ENCODE data around the gene RGN.
"Not testable (repeated sequence)": the region's sequence is repeated elsewhere in the genome, so short reads cannot be mapped to it uniquely, and the experiment has no call there.

The RGN gene

DNA sequence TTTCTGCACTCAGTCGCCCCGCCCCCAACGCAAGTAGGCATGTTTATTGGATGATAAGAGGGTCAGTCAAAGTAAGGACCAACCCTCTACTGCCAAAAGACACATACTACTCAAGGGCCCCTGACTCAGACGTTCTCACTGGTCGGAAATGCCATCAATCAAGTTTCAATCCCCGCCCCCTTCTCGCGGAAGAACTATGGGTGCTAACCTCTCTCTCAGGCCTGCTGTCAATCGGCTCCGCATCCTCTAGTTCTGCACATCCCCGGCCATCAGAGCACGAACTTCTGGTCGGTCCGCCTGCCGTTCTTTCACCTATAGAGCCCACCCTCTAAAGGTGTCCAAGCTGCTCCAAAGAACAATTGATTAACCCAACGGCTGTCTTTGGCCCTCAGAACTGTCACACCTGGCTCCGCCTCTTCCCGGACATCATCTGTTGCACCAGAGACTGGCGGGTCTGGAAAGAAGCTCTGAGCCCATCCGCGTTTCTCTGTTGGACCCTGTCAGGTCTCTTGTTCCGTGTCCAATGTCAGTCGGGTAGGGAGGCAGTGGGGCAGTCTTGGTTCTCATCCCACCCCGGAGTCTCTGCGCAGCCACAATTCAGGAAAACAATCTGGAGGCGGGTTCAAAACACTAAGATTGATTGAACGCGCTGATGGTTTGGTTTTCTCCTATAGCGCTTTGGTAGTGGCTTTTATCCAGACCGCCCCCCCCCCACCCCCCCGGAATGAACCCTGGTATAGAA is 51.1 kb downstream of the RGN start:
- Histone ChIP-seq H4K20me1 (ENCODE audit: insufficient read depth) (no peaks in the 10 kb centered on the region), H3K4me3 (IDR thresholded peaks at IDR 0.05; ENCODE audit: insufficient read depth, low read depth, low read length) (no peak overlapping the region), H3K79me2 (ENCODE audit: insufficient read depth, low read depth) (no peaks in the 10 kb centered on the region), H3K4me2 (no peak overlapping the region; the same call in 1 of the 2 replicates), H3K9ac (peak overlapping the region; percentile 46; the same call in 1 of the 2 replicates), H2AFZ (ENCODE audit: low read depth) (peak overlapping the region; percentile 94; the same call in 1 of the 2 replicates), H3K36me3 (ENCODE audit: insufficient read depth) (no peaks in the 10 kb centered on the region), H3K27me3 (ENCODE audit: insufficient read depth, low read depth) (no peaks in the 10 kb centered on the region), H3K27ac (0 out of 2 replicates have a peak overlapping the region, but pooled peaks have one; percentile 35), H3K4me1 (ENCODE audit: low read depth, poor library complexity, severe bottlenecking) (peaks cover 3% of the 10 kb centered on the region)
- TF ChIP-seq, protein P1, sequence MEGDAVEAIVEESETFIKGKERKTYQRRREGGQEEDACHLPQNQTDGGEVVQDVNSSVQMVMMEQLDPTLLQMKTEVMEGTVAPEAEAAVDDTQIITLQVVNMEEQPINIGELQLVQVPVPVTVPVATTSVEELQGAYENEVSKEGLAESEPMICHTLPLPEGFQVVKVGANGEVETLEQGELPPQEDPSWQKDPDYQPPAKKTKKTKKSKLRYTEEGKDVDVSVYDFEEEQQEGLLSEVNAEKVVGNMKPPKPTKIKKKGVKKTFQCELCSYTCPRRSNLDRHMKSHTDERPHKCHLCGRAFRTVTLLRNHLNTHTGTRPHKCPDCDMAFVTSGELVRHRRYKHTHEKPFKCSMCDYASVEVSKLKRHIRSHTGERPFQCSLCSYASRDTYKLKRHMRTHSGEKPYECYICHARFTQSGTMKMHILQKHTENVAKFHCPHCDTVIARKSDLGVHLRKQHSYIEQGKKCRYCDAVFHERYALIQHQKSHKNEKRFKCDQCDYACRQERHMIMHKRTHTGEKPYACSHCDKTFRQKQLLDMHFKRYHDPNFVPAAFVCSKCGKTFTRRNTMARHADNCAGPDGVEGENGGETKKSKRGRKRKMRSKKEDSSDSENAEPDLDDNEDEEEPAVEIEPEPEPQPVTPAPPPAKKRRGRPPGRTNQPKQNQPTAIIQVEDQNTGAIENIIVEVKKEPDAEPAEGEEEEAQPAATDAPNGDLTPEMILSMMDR (conservative IDR thresholded peaks at IDR 0.05; ENCODE audit: low read depth, low read length), result no peak

DNA sequence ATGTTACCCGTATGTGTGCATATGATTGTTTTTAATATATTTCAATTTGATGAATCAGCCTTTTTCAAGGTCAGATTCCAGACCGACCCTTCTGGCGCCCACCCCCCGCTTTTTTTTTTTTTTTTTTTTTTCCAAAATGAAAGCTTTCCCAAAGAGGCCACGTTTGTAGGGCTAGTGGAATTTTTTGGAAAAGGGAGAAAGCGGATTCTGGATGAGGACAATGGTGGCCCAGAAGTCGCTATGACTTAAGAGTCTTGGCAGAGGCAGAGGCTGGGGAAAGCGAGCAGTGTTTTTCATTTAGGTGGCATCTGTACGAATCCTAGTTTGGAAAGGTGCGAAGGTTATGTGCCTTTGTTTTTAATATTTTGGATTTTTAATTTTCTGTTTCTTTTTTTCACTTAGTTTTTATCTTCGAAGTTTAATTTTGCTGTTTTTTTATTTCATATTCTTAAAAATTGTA is 51.7 kb downstream of the RGN start:
- TF ChIP-seq, protein P1 (conservative IDR thresholded peaks at IDR 0.05; ENCODE audit: low read depth, low read length), result no peak
- Histone ChIP-seq H3K4me3 (IDR thresholded peaks at IDR 0.05; ENCODE audit: insufficient read depth, low read depth, low read length) (no peak overlapping the region), H2AFZ (ENCODE audit: low read depth) (peak overlapping the region; percentile 94; the same call in 1 of the 2 replicates), H3K36me3 (ENCODE audit: insufficient read depth) (no peaks in the 10 kb centered on the region), H3K79me2 (ENCODE audit: insufficient read depth, low read depth) (no peaks in the 10 kb centered on the region), H3K4me2 (peak overlapping the region; percentile 17; the same call in 1 of the 2 replicates), H3K27me3 (ENCODE audit: insufficient read depth, low read depth) (no peaks in the 10 kb centered on the region), H3K9ac (no peak overlapping the region), H3K4me1 (ENCODE audit: low read depth, poor library complexity, severe bottlenecking) (peaks cover 3% of the 10 kb centered on the region), H3K27ac (no peak overlapping the region), H4K20me1 (ENCODE audit: insufficient read depth) (no peaks in the 10 kb centered on the region)

DNA sequence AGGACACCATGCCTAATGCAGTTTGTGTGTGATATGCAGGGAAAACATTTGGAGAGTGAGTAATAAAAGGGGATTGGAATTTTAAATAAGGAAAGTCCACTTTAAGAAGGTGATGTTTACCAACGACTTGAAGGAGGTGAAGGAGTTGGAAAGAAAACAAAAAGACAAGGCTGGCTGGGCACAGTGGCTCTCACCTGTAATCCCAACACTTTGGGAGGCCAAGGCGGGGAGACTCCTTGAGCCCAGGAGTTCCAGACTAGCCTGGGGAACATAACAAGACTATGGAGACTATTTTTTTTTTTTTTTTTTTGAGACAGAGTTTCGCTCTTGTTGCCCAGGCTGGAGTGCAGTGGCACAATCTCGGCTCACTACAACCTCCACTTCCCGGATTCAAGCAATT is 55.2 kb downstream of the RGN start:
- no peak overlapping the region for H2AFZ ChIP-seq (ENCODE audit: low read depth)

DNA sequence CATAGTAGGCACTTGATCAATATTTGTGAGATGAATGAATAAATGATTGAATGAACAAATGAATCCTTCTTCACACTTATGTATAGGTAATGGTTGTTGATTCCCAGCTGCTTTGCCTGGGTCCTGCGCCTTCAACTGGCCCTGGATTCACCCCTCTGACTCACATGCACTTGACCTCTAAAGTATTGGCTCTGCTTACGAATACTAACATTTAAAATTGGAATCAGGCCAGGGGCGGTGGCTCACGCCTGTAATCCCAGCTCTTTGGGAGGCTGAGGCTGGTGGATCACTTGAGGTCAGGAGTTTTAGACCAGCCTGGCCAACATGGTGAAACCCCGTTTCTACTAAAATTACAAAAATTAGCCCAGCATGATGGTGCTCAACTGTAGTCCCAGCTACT is 57.4 kb downstream of the RGN start:
- H3K27ac ChIP-seq; H3K4me1 ChIP-seq (ENCODE audit: low read depth, poor library complexity, severe bottlenecking); H4K20me1 ChIP-seq (ENCODE audit: insufficient read depth); H2AFZ ChIP-seq (ENCODE audit: low read depth); H3K79me2 ChIP-seq (ENCODE audit: insufficient read depth, low read depth); H3K4me3 ChIP-seq (IDR thresholded peaks at IDR 0.05; ENCODE audit: insufficient read depth, low read depth, low read length); H3K9ac ChIP-seq; H3K4me2 ChIP-seq; H3K36me3 ChIP-seq (ENCODE audit: insufficient read depth); H3K27me3 ChIP-seq (ENCODE audit: insufficient read depth, low read depth): not testable (repeated sequence)

More for the DNA sequence above, 55.2 kb downstream of the RGN start:
- no peaks in the 10 kb centered on the region for H4K20me1 ChIP-seq (ENCODE audit: insufficient read depth)
- no peaks in the 10 kb centered on the region for H3K27me3 ChIP-seq (ENCODE audit: insufficient read depth, low read depth)
- H3K4me3 ChIP-seq (IDR thresholded peaks at IDR 0.05; ENCODE audit: insufficient read depth, low read depth, low read length), result no peak overlapping the region
- H3K4me2 ChIP-seq, result no peak overlapping the region
- no peak overlapping the region for H3K9ac ChIP-seq
- no peaks in the 10 kb centered on the region for H3K36me3 ChIP-seq (ENCODE audit: insufficient read depth)
- no peak overlapping the region for H3K27ac ChIP-seq
- H3K79me2 ChIP-seq (ENCODE audit: insufficient read depth, low read depth), result no peaks in the 10 kb centered on the region
- TF ChIP-seq, protein P1 (conservative IDR thresholded peaks at IDR 0.05; ENCODE audit: low read depth, low read length), result no peak
- peaks cover 3% of the 10 kb centered on the region for H3K4me1 ChIP-seq (ENCODE audit: low read depth, poor library complexity, severe bottlenecking)

DNA sequence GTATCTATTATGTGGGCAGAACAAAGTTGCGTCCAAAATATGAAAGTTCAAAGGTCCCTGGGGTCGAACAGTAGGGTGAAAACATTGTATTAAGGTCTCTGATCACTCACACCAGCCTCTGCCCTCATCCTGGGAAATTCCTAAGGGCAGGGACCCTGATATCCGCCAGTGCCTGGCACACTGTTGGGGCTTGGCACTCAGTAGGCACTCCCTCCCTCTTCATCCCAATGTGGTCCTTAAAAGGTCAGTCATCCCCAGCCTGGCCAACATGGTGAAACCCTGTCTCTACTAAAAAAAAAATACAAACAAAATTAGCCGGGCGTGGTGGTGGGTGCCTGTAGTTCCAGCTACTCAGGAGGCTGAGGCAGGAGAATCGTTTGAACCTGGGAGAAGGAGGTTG is 59.9 kb downstream of the RGN start:
- Histone ChIP-seq H3K4me1 (ENCODE audit: low read depth, poor library complexity, severe bottlenecking) (peaks cover 5% of the 10 kb centered on the region), H2AFZ (ENCODE audit: low read depth) (no peak overlapping the region), H3K9ac (no peak overlapping the region), H4K20me1 (ENCODE audit: insufficient read depth) (no peaks in the 10 kb centered on the region), H3K27ac (no peak overlapping the region), H3K79me2 (ENCODE audit: insufficient read depth, low read depth) (peaks cover 8% of the 10 kb centered on the region), H3K27me3 (ENCODE audit: insufficient read depth, low read depth) (no peaks in the 10 kb centered on the region), H3K4me2 (no peak overlapping the region), H3K36me3 (ENCODE audit: insufficient read depth) (no peaks in the 10 kb centered on the region), H3K4me3 (IDR thresholded peaks at IDR 0.05; ENCODE audit: insufficient read depth, low read depth, low read length) (no peak overlapping the region)
- TF ChIP-seq, protein P1 (conservative IDR thresholded peaks at IDR 0.05; ENCODE audit: low read depth, low read length), result no peak

Measured in KMS-11 (cell line).